HT1080 (cell line): ENCODE data around the gene TBCC. TPM values are rescaled to one million over a fixed set of nuclear protein-coding genes. Genes with fewer than 3 reads are reported as not detected.

Source experiments
- DNase-seq: peaks from one replicate; pipeline ENCODE4 v3.0.0-alpha.2; 2015; ENCODE audit warnings: low read depth
- total RNA-seq: library from RNA; depleted of rRNA; stranded (reverse); fragments of >200 nt; shearing (Covaris generic); gene quantifications from 2 replicates; pipeline ENCODE4 v1.2.3, GENCODE V29; 2014

TBCC gene
- total RNA-seq, 1 experiment from 2014 or later: 44.9 TPM

GRCh38 chr6:42774201-42774600 is 28.3 kb upstream of the TBCC start:
- DNase-seq: no peak

GRCh38 chr6:42771741-42772100 is 25.8 kb upstream of the TBCC start:
- no peak for DNase-seq

GRCh38 chr6:42769836-42770235 is 23.9 kb upstream of the TBCC start:
- DNase-seq: no peak

- no peak for DNase-seq
These were observed 23.1 kb upstream of the TBCC start for GRCh38 chr6:42769051-42769450.

- DNase-seq: peak; percentile 93
These were observed 20.3 kb upstream of the TBCC start for GRCh38 chr6:42766163-42766670.

GRCh38 chr6:42764911-42765648 is 19.2 kb upstream of the TBCC start:
- DNase-seq: no peak

GRCh38 chr6:42762950-42763349 is 17.0 kb upstream of the TBCC start:
- DNase-seq: no peak

- no peak for DNase-seq
These were observed 16.5 kb upstream of the TBCC start for GRCh38 chr6:42762426-42762859.

GRCh38 chr6:42761287-42762067 is 15.6 kb upstream of the TBCC start:
- DNase-seq: no peak

- DNase-seq: no peak
These were observed 13.0 kb upstream of the TBCC start for GRCh38 chr6:42758756-42759430.

GRCh38 chr6:42756722-42757121 is 10.8 kb upstream of the TBCC start:
- DNase-seq: no peak

- DNase-seq: no peak
These were observed 8.9 kb upstream of the TBCC start for GRCh38 chr6:42754759-42755158.

- no peak for DNase-seq
These were observed 5.2 kb upstream of the TBCC start for GRCh38 chr6:42751055-42751454.

- no peak for DNase-seq
These were observed 2.4 kb upstream of the TBCC start for GRCh38 chr6:42748203-42748898.

GRCh38 chr6:42746463-42747391 is 824 bp upstream of the TBCC start:
- peak; percentile 98 for DNase-seq

GRCh38 chr6:42745083-42745639 is 742 bp downstream of the TBCC start:
- peak; percentile 18 for DNase-seq

GRCh38 chr6:42744351-42744893 is 1.5 kb downstream of the TBCC start:
- DNase-seq: no peak

- peak; percentile 70 for DNase-seq
These were observed 3.6 kb downstream of the TBCC start for GRCh38 chr6:42742116-42742894.

- DNase-seq: no peak
These were observed 5.2 kb downstream of the TBCC start for GRCh38 chr6:42740725-42741124.
